K562 (cell line): ENCODE results near the gene KIAA1614. TPM values are rescaled to one million over a fixed set of nuclear protein-coding genes. Genes with fewer than 3 reads are reported as not detected.

Source experiments
- BRD4 ChIP-seq: fragments of 200-600 bp; sonication (generic); IDR thresholded peaks from 2 replicates; pipeline ENCODE4 v1.6.1; 2017; ENCODE audit warnings: inconsistent platforms
- BRD9 ChIP-seq: fragments of 450-650 bp; IDR thresholded peaks from 2 replicates; pipeline ENCODE4 v1.6.1; 2018; ENCODE audit warnings: low read depth; ENCODE audit not compliant: partially characterized antibody
- CCNT2 ChIP-seq: IDR thresholded peaks from 2 replicates; pipeline ENCODE4 v1.6.1; 2011; ENCODE audit warnings: borderline replicate concordance, low read depth, mild to moderate bottlenecking, moderate library complexity, mixed read lengths, low read length; ENCODE audit not compliant: insufficient read length; ENCODE audit errors: extremely low read depth
- FOSL1 ChIP-seq: fragments of 200-800 bp; sonication (Bioruptor generic); conservative IDR thresholded peaks from 2 replicates; pipeline ENCODE4 v1.6.1; 2016; ENCODE audit warnings: missing genetic modification characterization, missing compliant biosample characterization
- GATA2 ChIP-seq: sonication (generic); formaldehyde crosslinking; IDR thresholded peaks from 2 replicates; pipeline ENCODE4 v1.4.0; 2020; ENCODE audit warnings: mild to moderate bottlenecking, missing genetic modification reagents
- ILK ChIP-seq: fragments of 450-650 bp; IDR thresholded peaks from 2 replicates; pipeline ENCODE4 v1.6.1; 2016; ENCODE audit warnings: missing genetic modification characterization, low read depth, mild to moderate bottlenecking, missing compliant biosample characterization, moderate library complexity, borderline replicate concordance
- MECOM ChIP-seq: fragments of 250-450 bp; sonication (Bioruptor Pico); IDR thresholded peaks from 2 replicates; pipeline ENCODE4 v1.8.0; 2022; ENCODE audit warnings: inconsistent platforms
- MLLT1 ChIP-seq, 2 experiments: fragments of 450-650 bp; IDR thresholded peaks; 2 replicates each; pipeline ENCODE4 v1.6.1; 2016
- MTA1 ChIP-seq: fragments of 450-650 bp; IDR thresholded peaks from 2 replicates; pipeline ENCODE4 v1.6.1; 2017; ENCODE audit warnings: borderline replicate concordance
- MYC ChIP-seq, 2 experiments: fragments of 250-450 bp in 1 of 2; sonication (Bioruptor Pico) in 1 of 2; IDR thresholded peaks; 2 replicates each; pipeline versions ENCODE4 v1.5.1 to v1.6.1; 2012 to 2021; ENCODE audit warnings: low read depth in 2 of 2, borderline replicate concordance in 1 of 2, improper control_type of control experiment in 1 of 2, low read length in 1 of 2, mild to moderate bottlenecking in 1 of 2, moderate library complexity in 1 of 2
- NBN ChIP-seq: fragments of 450-650 bp; IDR thresholded peaks from 2 replicates; pipeline ENCODE4 v1.6.1; 2016; ENCODE audit warnings: low read depth, mild to moderate bottlenecking
- OTX1 ChIP-seq: fragments of 450-650 bp; formaldehyde crosslinking; IDR thresholded peaks from 2 replicates; pipeline ENCODE4 v1.4.0; 2022; ENCODE audit warnings: mild to moderate bottlenecking
- PURB ChIP-seq: sonication (generic); formaldehyde crosslinking; IDR thresholded peaks from 2 replicates; pipeline ENCODE4 v1.9.0; 2021; ENCODE audit warnings: low read depth, mild to moderate bottlenecking, missing genetic modification reagents
- SMARCB1 ChIP-seq: IDR thresholded peaks from 2 replicates; pipeline ENCODE4 v1.6.1; 2011; ENCODE audit warnings: improper control_type of control experiment, low read depth; ENCODE audit not compliant: insufficient read length
- SOX6 ChIP-seq: fragments of 450-650 bp; IDR thresholded peaks from 2 replicates; pipeline ENCODE4 v1.6.1; 2014; ENCODE audit warnings: mild to moderate bottlenecking
- TCF3 ChIP-seq: sonication (generic); formaldehyde crosslinking; IDR thresholded peaks from 2 replicates; pipeline ENCODE4 v1.4.0; 2020; ENCODE audit warnings: mild to moderate bottlenecking, missing genetic modification reagents
- VEZF1 ChIP-seq: fragments of 200-800 bp; sonication (Bioruptor generic); IDR thresholded peaks from 2 replicates; pipeline ENCODE4 v1.6.1; 2017; ENCODE audit warnings: missing genetic modification characterization, missing compliant biosample characterization
- ZBED1 ChIP-seq: IDR thresholded peaks from 2 replicates; pipeline ENCODE4 v1.6.1; 2014
- ZBTB7A ChIP-seq: IDR thresholded peaks from 2 replicates; pipeline ENCODE4 v1.6.1; 2011; ENCODE audit warnings: low read depth, mild to moderate bottlenecking, low read length, moderate library complexity, borderline replicate concordance; ENCODE audit not compliant: control insufficient read depth
- ZNF263 ChIP-seq: sonication (generic); formaldehyde crosslinking; IDR thresholded peaks from 2 replicates; pipeline ENCODE4 v1.8.0; 2022; ENCODE audit warnings: mild to moderate bottlenecking, missing genetic modification reagents, borderline replicate concordance
- ZNF449 ChIP-seq: fragments of 250-450 bp; sonication (Bioruptor Pico); IDR thresholded peaks from 2 replicates; pipeline ENCODE4 v1.8.0; 2022; ENCODE audit warnings: moderate library complexity, mild to moderate bottlenecking, inconsistent platforms
- ZNF57 ChIP-seq: fragments of 450-650 bp; formaldehyde crosslinking; IDR thresholded peaks from 2 replicates; pipeline ENCODE4 v1.4.0; 2020; ENCODE audit warnings: mild to moderate bottlenecking, moderate library complexity
- polyA plus RNA-seq, 8 experiments: library from polyadenylated mRNA; depleted of rRNA in 4 of 8; stranded (reverse) in 5 of 8; unstranded in 3 of 8; fragments of >200 nt; fragmentation: Nextera tagmentation in 2 of 8; fragmentation: Illumina TruSeq in 1 of 8; extraction: Ambion mirVana in 2 of 8; extraction: Trizol in 1 of 8; gene quantifications; 2 replicates each; pipeline versions ENCODE4 v1.2.1 to v1.2.3, GENCODE V29; 2011 to 2014; ENCODE audit warnings: inconsistent platforms in 1 of 8, missing spikeins in 1 of 8
- total RNA-seq, 7 experiments: library from RNA; depleted of rRNA in 6 of 7; stranded (reverse); fragments of >200 nt in 6 of 7; fragmentation: Illumina TruSeq in 2 of 7; extraction: Trizol in 2 of 7; gene quantifications; 2 replicates each; pipeline versions ENCODE4 v1.2.1 to v1.2.3, GENCODE V29; 2011 to 2021; ENCODE audit warnings: low replicate concordance in 1 of 7
- TF ChIP-seq, protein P1 (sequence below): sonication (generic); formaldehyde crosslinking; IDR thresholded peaks from 2 replicates; pipeline ENCODE4 v1.8.1; 2023; ENCODE audit warnings: mild to moderate bottlenecking, missing genetic modification reagents, moderate library complexity

Gene KIAA1614
- total and polyA plus RNA-seq, 9 of the 15 experiments (the other 6 are each of a cell fraction or from before 2014, with no cell fraction given) = 0.01 to 1.1 (median 0.15) TPM; not detected in 1

- TF ChIP-seq, protein P1, sequence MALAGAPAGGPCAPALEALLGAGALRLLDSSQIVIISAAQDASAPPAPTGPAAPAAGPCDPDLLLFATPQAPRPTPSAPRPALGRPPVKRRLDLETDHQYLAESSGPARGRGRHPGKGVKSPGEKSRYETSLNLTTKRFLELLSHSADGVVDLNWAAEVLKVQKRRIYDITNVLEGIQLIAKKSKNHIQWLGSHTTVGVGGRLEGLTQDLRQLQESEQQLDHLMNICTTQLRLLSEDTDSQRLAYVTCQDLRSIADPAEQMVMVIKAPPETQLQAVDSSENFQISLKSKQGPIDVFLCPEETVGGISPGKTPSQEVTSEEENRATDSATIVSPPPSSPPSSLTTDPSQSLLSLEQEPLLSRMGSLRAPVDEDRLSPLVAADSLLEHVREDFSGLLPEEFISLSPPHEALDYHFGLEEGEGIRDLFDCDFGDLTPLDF (CRISPR knock-in tag) = no peak
- TF ChIP-seq OTX1 (CRISPR knock-in tag) (no peak), MLLT1 (IDR thresholded peaks at IDR 0.05) (no peak), SOX6 (peak; percentile 78), BRD9 (no peak), ZBTB7A (no peak), NBN (0 out of 2 replicates have a peak, but pooled peaks have one; percentile 35), ZNF57 (CRISPR knock-in tag) (no peak), ZBED1 (no peak), MYC (IDR thresholded peaks at IDR 0.05; ENCODE audit: low read depth, low read length) (peak; percentile 42; the same call in 1 of the 2 replicates), MYC (CRISPR knock-in tag; IDR thresholded peaks at IDR 0.05; ENCODE audit: borderline replicate concordance, low read depth) (no peak), VEZF1 (no peak), FOSL1 (tag) (0 out of 2 replicates have a peak, but pooled peaks have one; percentile 30), GATA2 (CRISPR knock-in tag) (peak; percentile 81), ILK (tag) (no peak), BRD4 (no peak), ZNF263 (CRISPR knock-in tag) (peak; percentile 46; the same call in 1 of the 2 replicates), ZNF449 (no peak), SMARCB1 (no peak), TCF3 (CRISPR knock-in tag) (peak; percentile 95), MECOM (CRISPR knock-in tag) (no peak), PURB (CRISPR knock-in tag) (no peak), MTA1 (0 out of 2 replicates have a peak, but pooled peaks have one; percentile 43), CCNT2 (peak; percentile 73)
These were observed 20.4 kb downstream of the KIAA1614 start (continued) for GRCh38 chr1:180933141-180933540.
